VCaP (cell line): ENCODE measurements around the gene SCN9A.

Source experiments
- H3K27ac ChIP-seq: fragments of 450-650 bp; 2 replicates; pipeline ENCODE4 v1.5.1; 2017
- TF ChIP-seq, protein P1 (sequence below): fragments of 450-650 bp; conservative IDR thresholded peaks from 2 replicates; pipeline ENCODE4 v1.5.1; 2017; ENCODE audit warnings: mild to moderate bottlenecking, moderate library complexity

The SCN9A gene

GRCh38 chr2:166152064-166152463, 223.7 kb downstream of the SCN9A start:
- H3K27ac ChIP-seq = no peak overlapping the region
- TF ChIP-seq, protein P1, sequence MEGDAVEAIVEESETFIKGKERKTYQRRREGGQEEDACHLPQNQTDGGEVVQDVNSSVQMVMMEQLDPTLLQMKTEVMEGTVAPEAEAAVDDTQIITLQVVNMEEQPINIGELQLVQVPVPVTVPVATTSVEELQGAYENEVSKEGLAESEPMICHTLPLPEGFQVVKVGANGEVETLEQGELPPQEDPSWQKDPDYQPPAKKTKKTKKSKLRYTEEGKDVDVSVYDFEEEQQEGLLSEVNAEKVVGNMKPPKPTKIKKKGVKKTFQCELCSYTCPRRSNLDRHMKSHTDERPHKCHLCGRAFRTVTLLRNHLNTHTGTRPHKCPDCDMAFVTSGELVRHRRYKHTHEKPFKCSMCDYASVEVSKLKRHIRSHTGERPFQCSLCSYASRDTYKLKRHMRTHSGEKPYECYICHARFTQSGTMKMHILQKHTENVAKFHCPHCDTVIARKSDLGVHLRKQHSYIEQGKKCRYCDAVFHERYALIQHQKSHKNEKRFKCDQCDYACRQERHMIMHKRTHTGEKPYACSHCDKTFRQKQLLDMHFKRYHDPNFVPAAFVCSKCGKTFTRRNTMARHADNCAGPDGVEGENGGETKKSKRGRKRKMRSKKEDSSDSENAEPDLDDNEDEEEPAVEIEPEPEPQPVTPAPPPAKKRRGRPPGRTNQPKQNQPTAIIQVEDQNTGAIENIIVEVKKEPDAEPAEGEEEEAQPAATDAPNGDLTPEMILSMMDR = no peak

DNA sequence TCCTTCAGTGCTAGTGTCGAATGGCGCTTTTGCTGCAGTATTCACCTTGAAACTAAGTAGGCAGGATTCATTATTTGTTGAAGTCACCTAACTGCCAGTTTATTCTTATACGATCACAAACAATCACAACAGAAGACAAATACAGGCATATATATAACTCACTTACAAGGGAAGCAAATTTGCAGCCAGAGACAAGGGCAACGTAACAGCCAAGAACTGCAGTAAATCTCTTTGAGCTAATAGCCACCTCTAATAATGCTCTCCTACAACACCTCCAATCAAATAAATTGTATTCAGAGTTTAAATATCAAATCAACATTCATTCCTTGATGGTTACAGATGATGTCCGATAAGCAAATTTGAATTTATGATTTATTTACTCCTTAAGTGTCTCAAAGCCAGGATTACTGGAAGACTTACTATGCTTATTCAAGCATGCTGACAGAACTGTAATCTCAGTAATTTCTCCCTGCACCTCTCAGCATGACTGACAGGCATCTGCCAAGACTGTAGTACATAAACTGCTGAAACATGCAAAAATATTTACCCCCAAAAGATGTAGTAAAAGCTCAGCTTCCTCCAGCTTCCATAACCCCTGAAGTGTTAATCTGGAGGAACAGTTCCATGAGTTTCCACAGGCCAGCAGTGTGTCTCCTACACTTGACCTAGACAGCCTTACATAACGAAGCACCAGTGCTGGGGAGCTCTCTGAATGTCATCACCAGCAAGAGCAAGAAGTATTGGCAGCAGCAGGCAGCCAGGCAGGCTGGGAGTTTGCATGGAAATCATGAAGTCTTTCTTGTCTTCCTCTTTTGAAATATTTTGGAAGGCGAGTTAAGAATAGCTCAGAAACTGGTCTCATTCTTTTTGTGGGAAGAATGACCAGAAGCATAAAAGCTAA, 227.0 kb downstream of the SCN9A start:
- TF ChIP-seq, protein P1 = no peak

GRCh38 chr2:166147883-166148282, 227.9 kb downstream of the SCN9A start:
- TF ChIP-seq, protein P1 = no peak
- H3K27ac ChIP-seq = no peak overlapping the region

More for the DNA sequence above, 227.0 kb downstream of the SCN9A start:
- H3K27ac ChIP-seq = no peak overlapping the region
